HG02588 (cell line): Measurements from ENCODE around the gene USP11.
A peak's percentile ranks its signal among the peaks of the same experiment; 100 is the strongest.

Source experiments
- ATAC-seq: cut with Tn5 transposase; IDR thresholded peaks from one replicate; pipeline ENCODE4 v1.9.1; 2021; ENCODE audit warnings: mild to moderate bottlenecking, moderate library complexity; ENCODE audit not compliant: unreplicated experiment

Gene USP11

GRCh38 chrX:47232803-47233332 lies at the start of gene USP11:
USP11 (plus strand) TSS chrX:47233009; CDS start chrX:47233044, 35 bp downstream.
- peak; percentile 19 for ATAC-seq

- no peak for ATAC-seq
Observed at GRCh38 chrX:47184486-47184885, 48.3 kb upstream of the USP11 start.

- no peak for ATAC-seq
Observed at GRCh38 chrX:47185241-47185640, 47.6 kb upstream of the USP11 start.

- no peak for ATAC-seq
Observed at GRCh38 chrX:47186096-47186740, 46.6 kb upstream of the USP11 start.

GRCh38 chrX:47187106-47187677 lies 45.6 kb upstream of the USP11 start:
- no peak for ATAC-seq

- no peak for ATAC-seq
Observed at GRCh38 chrX:47189906-47190305, 42.9 kb upstream of the USP11 start.

GRCh38 chrX:47190445-47191269 lies 42.2 kb upstream of the USP11 start:
- peak; percentile 68 for ATAC-seq

GRCh38 chrX:47191331-47191730 lies 41.5 kb upstream of the USP11 start:
- no peak for ATAC-seq

GRCh38 chrX:47191806-47192401 lies 40.9 kb upstream of the USP11 start:
- no peak for ATAC-seq

GRCh38 chrX:47193475-47194193 lies 39.2 kb upstream of the USP11 start, which contains the start of gene UBA1:
UBA1 (plus strand) TSS chrX:47193829; CDS start chrX:47198803, 4,974 bp downstream.
- peak; percentile 60 for ATAC-seq

- ATAC-seq: no peak
Observed at GRCh38 chrX:47194194-47194787, 38.5 kb upstream of the USP11 start.

GRCh38 chrX:47196098-47196497 lies 36.7 kb upstream of the USP11 start:
- no peak for ATAC-seq

- ATAC-seq: no peak
Observed at GRCh38 chrX:47197526-47197925, 35.3 kb upstream of the USP11 start.

GRCh38 chrX:47198026-47198686 lies 34.7 kb upstream of the USP11 start:
- no peak for ATAC-seq

- ATAC-seq: no peak
Observed at GRCh38 chrX:47198687-47199080, 34.1 kb upstream of the USP11 start.

GRCh38 chrX:47199286-47199685 lies 33.5 kb upstream of the USP11 start:
- no peak for ATAC-seq

- no peak for ATAC-seq
Observed at GRCh38 chrX:47200385-47201150, 32.2 kb upstream of the USP11 start.

- ATAC-seq: no peak
Observed at GRCh38 chrX:47201345-47201944, 31.4 kb upstream of the USP11 start.
